ENCODE data around the gene ZNF407. TPM values are rescaled to one million over a fixed set of nuclear protein-coding genes. Genes with fewer than 3 reads are reported as not detected.

Gene ZNF407
- total and polyA plus RNA-seq, 2 donors from 2014 or later: 2.5 to 17.8 TPM

DNA sequence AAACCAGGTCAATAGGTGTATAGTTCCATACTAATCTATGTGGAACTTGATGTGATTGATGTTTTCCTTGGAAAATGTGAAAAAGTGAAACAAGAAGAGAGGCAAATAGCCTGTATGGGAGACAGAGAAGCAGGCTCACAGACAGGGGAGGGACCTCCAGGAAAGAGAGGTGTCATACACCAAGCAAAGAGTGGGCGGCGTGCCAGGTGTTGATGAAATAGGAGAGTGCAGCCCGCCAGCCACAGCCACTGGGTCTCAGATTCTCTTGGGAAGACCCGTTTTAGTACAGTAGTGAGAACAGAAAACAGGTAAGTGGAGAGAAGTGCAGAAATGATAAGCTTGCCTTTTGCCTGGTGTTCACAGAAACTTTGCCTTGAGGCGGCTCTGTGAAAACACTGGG, 301.9 kb downstream of the ZNF407 start:
- H3K36me3 ChIP-seq (ENCODE audit: control insufficient read depth in 2 of 3, insufficient read depth in 3 of 3, low read length in 3 of 3): no peaks in the 10 kb centered on the region
- H3K4me3 ChIP-seq (ENCODE audit: low read length in 3 of 3): no peak overlapping the region
- intact Hi-C loops (cut with DNase I): no loop called here
- no peaks in the 10 kb centered on the region for H3K27me3 ChIP-seq (ENCODE audit: control insufficient read depth, insufficient read depth, low read length)
- H3K9ac ChIP-seq (ENCODE audit: low read length in 3 of 3): no peak overlapping the region
- H3K9me3 ChIP-seq (ENCODE audit: control insufficient read depth in 2 of 3, insufficient read depth in 1 of 3, low read length in 3 of 3): no peaks in the 10 kb centered on the region
- H3K4me1 ChIP-seq (ENCODE audit: control insufficient read depth in 2 of 3, insufficient read depth in 2 of 3, low read depth in 1 of 3, low read length in 3 of 3): no peaks in the 10 kb centered on the region
- TF ChIP-seq, protein P1, sequence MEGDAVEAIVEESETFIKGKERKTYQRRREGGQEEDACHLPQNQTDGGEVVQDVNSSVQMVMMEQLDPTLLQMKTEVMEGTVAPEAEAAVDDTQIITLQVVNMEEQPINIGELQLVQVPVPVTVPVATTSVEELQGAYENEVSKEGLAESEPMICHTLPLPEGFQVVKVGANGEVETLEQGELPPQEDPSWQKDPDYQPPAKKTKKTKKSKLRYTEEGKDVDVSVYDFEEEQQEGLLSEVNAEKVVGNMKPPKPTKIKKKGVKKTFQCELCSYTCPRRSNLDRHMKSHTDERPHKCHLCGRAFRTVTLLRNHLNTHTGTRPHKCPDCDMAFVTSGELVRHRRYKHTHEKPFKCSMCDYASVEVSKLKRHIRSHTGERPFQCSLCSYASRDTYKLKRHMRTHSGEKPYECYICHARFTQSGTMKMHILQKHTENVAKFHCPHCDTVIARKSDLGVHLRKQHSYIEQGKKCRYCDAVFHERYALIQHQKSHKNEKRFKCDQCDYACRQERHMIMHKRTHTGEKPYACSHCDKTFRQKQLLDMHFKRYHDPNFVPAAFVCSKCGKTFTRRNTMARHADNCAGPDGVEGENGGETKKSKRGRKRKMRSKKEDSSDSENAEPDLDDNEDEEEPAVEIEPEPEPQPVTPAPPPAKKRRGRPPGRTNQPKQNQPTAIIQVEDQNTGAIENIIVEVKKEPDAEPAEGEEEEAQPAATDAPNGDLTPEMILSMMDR (IDR thresholded peaks at IDR 0.05; ENCODE audit: borderline replicate concordance, extremely low read depth, insufficient read depth): no peak
- DNase-seq: peak in 4 of 5 donors; percentile 40 to 71 (median 64)
- no peak for FAIRE-seq
- H3K27ac ChIP-seq (ENCODE audit: low read depth in 2 of 2, low read length in 2 of 2): no peak overlapping the region

DNA sequence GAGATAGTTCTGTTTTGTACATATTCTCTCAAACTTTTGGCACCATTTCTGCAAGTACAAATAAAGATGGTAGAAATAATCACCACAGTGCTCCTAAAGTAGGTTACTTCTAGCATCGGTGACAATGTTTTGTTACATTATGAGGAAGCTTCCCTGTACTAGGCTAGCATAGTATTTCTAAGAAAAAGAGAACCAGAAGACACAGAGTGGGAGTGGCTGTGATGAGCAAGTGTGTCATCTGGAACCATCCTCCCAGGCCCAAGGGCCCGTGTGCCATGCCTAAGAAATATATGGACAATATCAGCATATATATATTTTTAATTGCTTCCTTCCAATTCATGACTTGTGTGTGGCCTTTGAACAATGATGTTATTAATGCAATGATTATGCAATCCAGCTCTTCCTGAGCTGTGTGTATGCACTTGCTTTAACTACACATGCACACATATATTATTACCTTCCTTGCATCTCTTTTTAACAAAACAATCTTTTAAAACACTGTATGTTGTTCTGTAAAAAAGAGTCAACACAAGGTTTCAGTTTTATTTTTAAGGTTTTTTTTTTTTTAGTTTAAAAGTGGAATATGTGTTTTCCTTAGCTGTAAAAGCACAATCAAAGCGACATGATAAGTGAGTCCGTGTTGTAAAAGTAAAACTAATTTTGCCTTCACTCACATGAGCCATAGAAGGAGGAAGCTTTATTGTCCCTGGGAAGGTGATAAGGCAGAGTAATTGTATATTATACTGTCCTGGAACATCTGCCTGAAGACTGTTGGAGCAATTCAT, 303.9 kb downstream of the ZNF407 start:
- DNase-seq (no peak), FAIRE-seq (no peak)
- H3K36me3 ChIP-seq (ENCODE audit: control insufficient read depth in 2 of 3, insufficient read depth in 3 of 3, low read length in 3 of 3): no peaks in the 10 kb centered on the region
- TF ChIP-seq, protein P1 (IDR thresholded peaks at IDR 0.05; ENCODE audit: borderline replicate concordance, extremely low read depth, insufficient read depth): no peak
- H3K9ac ChIP-seq (ENCODE audit: low read length in 3 of 3): no peak overlapping the region
- H3K9me3 ChIP-seq (ENCODE audit: control insufficient read depth in 2 of 3, insufficient read depth in 1 of 3, low read length in 3 of 3): no peaks in the 10 kb centered on the region
- no peak overlapping the region for H3K27ac ChIP-seq (ENCODE audit: low read depth in 2 of 2, low read length in 2 of 2)
- no peak overlapping the region for H3K4me3 ChIP-seq (ENCODE audit: low read length in 3 of 3)
- H3K27me3 ChIP-seq (ENCODE audit: control insufficient read depth, insufficient read depth, low read length): no peaks in the 10 kb centered on the region
- H3K4me1 ChIP-seq (ENCODE audit: control insufficient read depth in 2 of 3, insufficient read depth in 2 of 3, low read depth in 1 of 3, low read length in 3 of 3): no peaks in the 10 kb centered on the region
- intact Hi-C loops (cut with DNase I): no loop called here

DNA sequence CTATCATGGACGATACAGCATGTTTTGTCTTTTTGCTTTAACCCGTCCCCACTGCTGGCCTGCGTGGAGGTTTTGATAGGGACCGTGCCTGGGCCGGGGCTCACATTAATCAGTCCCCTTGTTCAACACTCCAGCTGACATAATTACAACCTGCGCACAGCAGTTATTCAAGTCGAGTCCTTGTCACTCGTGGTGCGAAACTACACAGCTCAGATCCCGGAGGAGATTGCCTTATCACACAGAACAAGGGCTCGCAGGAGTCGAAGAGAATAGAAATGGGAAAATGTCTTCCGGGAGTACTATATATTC, 304.4 kb downstream of the ZNF407 start:
- FAIRE-seq: no peak
- TF ChIP-seq, protein P1 (IDR thresholded peaks at IDR 0.05; ENCODE audit: borderline replicate concordance, extremely low read depth, insufficient read depth): no peak

More for the DNA sequence above, 304.4 kb downstream of the ZNF407 start:
- no peaks in the 10 kb centered on the region for H3K4me1 ChIP-seq (ENCODE audit: control insufficient read depth in 2 of 3, insufficient read depth in 2 of 3, low read depth in 1 of 3, low read length in 3 of 3)
- H3K9me3 ChIP-seq (ENCODE audit: control insufficient read depth in 2 of 3, insufficient read depth in 1 of 3, low read length in 3 of 3): no peaks in the 10 kb centered on the region
- H3K27ac ChIP-seq (ENCODE audit: low read depth in 2 of 2, low read length in 2 of 2): no peak overlapping the region
- DNase-seq: peak in 3 of 5 donors; percentile 20 to 27 (median 21)
- intact Hi-C loops (cut with DNase I): no loop called here
- H3K9ac ChIP-seq (ENCODE audit: low read length in 3 of 3): no peak overlapping the region
- H3K4me3 ChIP-seq (ENCODE audit: low read length in 3 of 3): no peak overlapping the region
- H3K27me3 ChIP-seq (ENCODE audit: control insufficient read depth, insufficient read depth, low read length): no peaks in the 10 kb centered on the region
- H3K36me3 ChIP-seq (ENCODE audit: control insufficient read depth in 2 of 3, insufficient read depth in 3 of 3, low read length in 3 of 3): no peaks in the 10 kb centered on the region
